Chondrocyte (in vitro differentiated cells): Measurements from ENCODE around the gene FIBCD1. TPM values are rescaled to one million over a fixed set of nuclear protein-coding genes. Genes with fewer than 3 reads are reported as not detected.
A peak's percentile ranks its signal among the peaks of the same experiment; 100 is the strongest.

Experiments
- DNase-seq: peaks from one replicate; pipeline ENCODE4 v3.0.0; 2021; ENCODE audit warnings: mixed read lengths, low spot score
- H3K27ac Mint-ChIP-seq: one replicate; pipeline ENCODE4 v1.8.0; 2021; ENCODE audit warnings: mild to moderate bottlenecking, moderate library complexity, mixed read lengths; ENCODE audit not compliant: unreplicated experiment
- H3K27me3 Mint-ChIP-seq: 2 replicates; pipeline ENCODE4 v1.8.0; 2021; ENCODE audit warnings: low read depth, mixed read lengths
- H3K36me3 Mint-ChIP-seq: 2 replicates; pipeline ENCODE4 v1.8.0; 2021; ENCODE audit warnings: low read depth, mixed read lengths
- H3K4me1 Mint-ChIP-seq: 2 replicates; pipeline ENCODE4 v1.8.0; 2021; ENCODE audit warnings: low read depth, mild to moderate bottlenecking, mixed read lengths
- H3K4me3 Mint-ChIP-seq: one replicate; pipeline ENCODE4 v1.8.0; 2021; ENCODE audit warnings: mild to moderate bottlenecking, moderate library complexity, mixed read lengths; ENCODE audit not compliant: unreplicated experiment
- H3K9me3 Mint-ChIP-seq: 2 replicates; pipeline ENCODE4 v1.8.0; 2021; ENCODE audit warnings: low read depth, mixed read lengths
- total RNA-seq: library from RNA; stranded (reverse); gene quantifications from 3 replicates; pipeline ENCODE4 v1.2.1, GENCODE V29; 2021
- TF ChIP-seq, protein P1 (sequence below): fragments of 200-600 bp; sonication (generic); IDR thresholded peaks from 2 replicates; pipeline ENCODE4 v1.5.0; 2021; ENCODE audit warnings: antibody characterized with exemption, mild to moderate bottlenecking, moderate library complexity

FIBCD1 gene
- total RNA-seq, 1 donor from 2014 or later: 8.3 TPM

GRCh38 chr9:130890124-130890523 lies 48.9 kb downstream of the FIBCD1 start:
- Mint-ChIP-seq H3K4me1 (peaks cover 8% of the 10 kb centered on the region), H3K27me3 (no peaks in the 10 kb centered on the region), H3K4me3 (no peak overlapping the region), H3K36me3 (peaks cover 29% of the 10 kb centered on the region), H3K9me3 (no peaks in the 10 kb centered on the region), H3K27ac (no peak overlapping the region)
- no peak for DNase-seq
- TF ChIP-seq, protein P1, sequence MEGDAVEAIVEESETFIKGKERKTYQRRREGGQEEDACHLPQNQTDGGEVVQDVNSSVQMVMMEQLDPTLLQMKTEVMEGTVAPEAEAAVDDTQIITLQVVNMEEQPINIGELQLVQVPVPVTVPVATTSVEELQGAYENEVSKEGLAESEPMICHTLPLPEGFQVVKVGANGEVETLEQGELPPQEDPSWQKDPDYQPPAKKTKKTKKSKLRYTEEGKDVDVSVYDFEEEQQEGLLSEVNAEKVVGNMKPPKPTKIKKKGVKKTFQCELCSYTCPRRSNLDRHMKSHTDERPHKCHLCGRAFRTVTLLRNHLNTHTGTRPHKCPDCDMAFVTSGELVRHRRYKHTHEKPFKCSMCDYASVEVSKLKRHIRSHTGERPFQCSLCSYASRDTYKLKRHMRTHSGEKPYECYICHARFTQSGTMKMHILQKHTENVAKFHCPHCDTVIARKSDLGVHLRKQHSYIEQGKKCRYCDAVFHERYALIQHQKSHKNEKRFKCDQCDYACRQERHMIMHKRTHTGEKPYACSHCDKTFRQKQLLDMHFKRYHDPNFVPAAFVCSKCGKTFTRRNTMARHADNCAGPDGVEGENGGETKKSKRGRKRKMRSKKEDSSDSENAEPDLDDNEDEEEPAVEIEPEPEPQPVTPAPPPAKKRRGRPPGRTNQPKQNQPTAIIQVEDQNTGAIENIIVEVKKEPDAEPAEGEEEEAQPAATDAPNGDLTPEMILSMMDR: no peak

GRCh38 chr9:130888146-130888885 lies 50.7 kb downstream of the FIBCD1 start:
- peaks cover 31% of the 10 kb centered on the region for H3K36me3 Mint-ChIP-seq
- H3K4me1 Mint-ChIP-seq: peaks cover 8% of the 10 kb centered on the region
- H3K27me3 Mint-ChIP-seq: no peaks in the 10 kb centered on the region
- no peak overlapping the region for H3K27ac Mint-ChIP-seq
- DNase-seq: no peak
- H3K4me3 Mint-ChIP-seq: no peak overlapping the region
- H3K9me3 Mint-ChIP-seq: no peaks in the 10 kb centered on the region
- TF ChIP-seq, protein P1: no peak

DNA sequence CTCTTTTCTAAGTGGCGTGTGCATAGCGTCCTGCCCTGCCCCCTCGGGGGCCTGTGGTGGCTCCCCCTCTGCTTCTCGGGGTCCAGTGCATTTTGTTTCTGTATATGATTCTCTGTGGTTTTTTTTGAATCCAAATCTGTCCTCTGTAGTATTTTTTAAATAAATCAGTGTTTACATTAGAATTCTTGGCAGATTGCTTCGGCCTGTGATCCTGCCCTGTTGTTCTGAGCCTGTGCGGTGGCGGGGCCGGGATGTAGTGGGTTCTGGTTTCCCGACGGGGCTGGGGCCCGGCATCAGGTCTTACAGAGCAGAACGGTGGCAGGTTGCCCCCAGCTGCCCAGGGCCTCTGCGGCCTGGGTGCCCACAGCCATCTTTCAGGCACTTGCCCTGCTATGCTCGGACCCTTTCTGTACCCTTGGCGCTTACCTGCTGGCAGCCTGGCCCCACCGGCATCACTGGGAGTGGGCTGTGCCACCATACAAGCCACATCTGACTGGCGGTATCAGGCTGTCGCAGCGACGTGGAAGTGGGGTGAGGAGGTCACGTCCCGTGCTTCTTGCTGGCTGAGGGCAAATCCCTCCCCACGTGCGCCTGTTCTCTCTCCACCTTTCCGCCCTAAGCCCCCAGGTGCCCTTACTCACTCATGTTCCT lies 51.4 kb downstream of the FIBCD1 start:
- Mint-ChIP-seq H3K4me1 (peaks cover 8% of the 10 kb centered on the region), H3K4me3 (no peak overlapping the region), H3K27me3 (no peaks in the 10 kb centered on the region), H3K27ac (peak overlapping the region; percentile 22), H3K9me3 (no peaks in the 10 kb centered on the region), H3K36me3 (peaks cover 28% of the 10 kb centered on the region)
- no peak for DNase-seq
- TF ChIP-seq, protein P1: no peak

- H3K27ac Mint-ChIP-seq: peak overlapping the region; percentile 22
- no peaks in the 10 kb centered on the region for H3K9me3 Mint-ChIP-seq
- no peaks in the 10 kb centered on the region for H3K27me3 Mint-ChIP-seq
- no peak overlapping the region for H3K4me3 Mint-ChIP-seq
- TF ChIP-seq, protein P1: no peak
- H3K36me3 Mint-ChIP-seq: peaks cover 27% of the 10 kb centered on the region
- DNase-seq: no peak
- peaks cover 8% of the 10 kb centered on the region for H3K4me1 Mint-ChIP-seq
Observed at GRCh38 chr9:130886981-130887380, 52.1 kb downstream of the FIBCD1 start.

GRCh38 chr9:130885484-130886375 lies 53.3 kb downstream of the FIBCD1 start:
- Mint-ChIP-seq H3K4me3 (no peak overlapping the region), H3K27ac (no peak overlapping the region), H3K4me1 (peaks cover 8% of the 10 kb centered on the region), H3K9me3 (no peaks in the 10 kb centered on the region), H3K36me3 (peaks cover 35% of the 10 kb centered on the region), H3K27me3 (no peaks in the 10 kb centered on the region)
- DNase-seq: no peak
- TF ChIP-seq, protein P1: no peak
